GM10248 (cell line): ENCODE results near the gene NR3C2.

Source experiments
- CTCF ChIA-PET: fragments of 300-600 bp; sonication (Branson Sonifier 250); formaldehyde crosslinking; extraction: SDS; loops from one replicate; lab custom pipeline; 2021; ENCODE audit warnings: antibody characterized with exemption; lab: Yijun Ruan, JAX
- POLR2A ChIA-PET: fragments of 350-650 bp; sonication (Branson Sonifier 250); formaldehyde crosslinking; extraction: SDS; loops from one replicate; lab custom pipeline; 2020; ENCODE audit warnings: antibody characterized with exemption; lab: Yijun Ruan, JAX
- DNase-seq: peaks from one replicate; pipeline ENCODE4 v3.0.0; 2012; ENCODE audit errors: extremely low spot score
- CTCF ChIP-seq: IDR thresholded peaks from 2 replicates; pipeline ENCODE4 v1.5.1; 2012; ENCODE audit warnings: mild to moderate bottlenecking, low read depth; ENCODE audit errors: extremely low read depth, missing control alignments, control extremely low read depth

NR3C2 gene

DNA sequence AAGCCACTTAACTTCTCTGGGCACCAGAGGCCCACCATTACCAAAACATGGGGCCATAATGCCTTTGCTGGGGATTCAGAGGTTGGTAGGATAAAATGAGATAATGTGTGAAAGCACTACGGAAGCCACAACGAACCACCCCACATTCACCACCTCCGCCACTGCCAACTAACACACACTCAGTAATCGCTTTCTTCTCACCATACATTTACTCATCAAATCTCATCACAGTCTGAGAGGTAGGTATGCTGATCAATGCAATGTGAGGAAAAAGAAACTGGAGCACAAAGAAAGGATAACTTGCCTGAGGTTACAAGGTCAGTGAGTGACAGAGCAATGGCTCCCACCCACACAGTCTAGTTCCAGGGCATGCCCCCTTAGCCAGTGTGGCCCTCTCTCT, 257.3 kb downstream of the NR3C2 start:
- POLR2A ChIA-PET: no interaction called here
- DNase-seq: no peak
- CTCF ChIA-PET: interaction anchor here (1.2 kb wide), 1 partner anchor 9 kb away, joined by 3 read pairs; no protein-coding TSS in a partner anchor
- no peak for TF ChIP-seq CTCF

GRCh38 chr4:148182230-148182911, 259.8 kb downstream of the NR3C2 start:
- ChIA-PET CTCF (interaction anchor here (1.0 kb wide), 2 partner anchors 17 to 45 kb away, joined by 3 read pairs; no protein-coding TSS in a partner anchor), POLR2A (no interaction called here)
- no peak for DNase-seq
- TF ChIP-seq CTCF: no peak

GRCh38 chr4:148173397-148174017, 268.7 kb downstream of the NR3C2 start:
- TF ChIP-seq CTCF: no peak
- no peak for DNase-seq
- ChIA-PET CTCF (interaction anchor here (1.0 kb wide), 1 partner anchor 11 kb away, joined by 3 read pairs; no protein-coding TSS in a partner anchor), POLR2A (no interaction called here)

GRCh38 chr4:148171596-148171995, 270.6 kb downstream of the NR3C2 start:
- POLR2A ChIA-PET: no interaction called here
- TF ChIP-seq CTCF: no peak
- CTCF ChIA-PET: no interaction called here
- no peak for DNase-seq

DNA sequence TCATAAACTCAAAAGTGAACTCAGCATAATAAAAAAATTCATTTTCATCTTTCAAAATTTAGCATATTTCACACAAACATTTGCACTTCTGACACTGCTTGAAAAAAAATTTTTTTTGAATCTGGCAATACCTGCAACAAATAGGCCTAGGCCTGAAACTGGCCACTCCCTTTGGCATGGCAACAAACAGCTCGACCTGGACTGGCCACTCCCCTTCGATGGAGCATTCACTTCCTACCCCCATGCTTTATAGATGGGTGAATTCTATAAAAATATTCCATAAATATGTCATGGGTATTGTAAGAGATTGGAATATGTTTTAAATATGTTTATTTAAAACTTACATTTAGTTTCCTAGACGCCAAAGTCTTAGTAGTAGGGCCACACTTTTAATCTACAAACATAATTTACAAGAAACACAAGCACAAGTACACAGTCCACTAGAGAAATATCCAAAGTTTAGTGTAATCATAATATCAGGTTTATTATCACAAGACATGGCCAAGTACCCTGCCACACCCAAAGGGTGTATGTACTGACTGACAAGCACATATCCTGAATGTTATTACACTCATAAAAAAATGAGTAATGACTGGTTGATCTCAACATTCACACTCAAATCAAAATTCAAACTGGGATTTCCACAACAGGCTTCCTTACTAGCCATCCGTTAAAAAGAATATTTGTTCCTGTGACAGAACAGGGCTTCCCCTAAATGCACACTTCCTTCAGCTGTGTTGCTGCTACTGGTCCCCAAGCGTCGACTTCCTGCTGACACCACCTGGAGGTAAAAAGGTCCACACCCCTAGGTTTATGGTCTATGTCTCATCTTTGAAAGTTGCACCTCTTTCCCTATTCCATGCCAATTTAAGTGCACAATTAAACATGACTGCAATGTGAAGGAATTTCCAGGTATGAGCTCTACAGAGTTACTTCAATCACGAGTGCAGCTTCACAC, 271.5 kb downstream of the NR3C2 start:
- no peak for DNase-seq
- CTCF ChIA-PET: no interaction called here
- POLR2A ChIA-PET: no interaction called here
- no peak for TF ChIP-seq CTCF

DNA sequence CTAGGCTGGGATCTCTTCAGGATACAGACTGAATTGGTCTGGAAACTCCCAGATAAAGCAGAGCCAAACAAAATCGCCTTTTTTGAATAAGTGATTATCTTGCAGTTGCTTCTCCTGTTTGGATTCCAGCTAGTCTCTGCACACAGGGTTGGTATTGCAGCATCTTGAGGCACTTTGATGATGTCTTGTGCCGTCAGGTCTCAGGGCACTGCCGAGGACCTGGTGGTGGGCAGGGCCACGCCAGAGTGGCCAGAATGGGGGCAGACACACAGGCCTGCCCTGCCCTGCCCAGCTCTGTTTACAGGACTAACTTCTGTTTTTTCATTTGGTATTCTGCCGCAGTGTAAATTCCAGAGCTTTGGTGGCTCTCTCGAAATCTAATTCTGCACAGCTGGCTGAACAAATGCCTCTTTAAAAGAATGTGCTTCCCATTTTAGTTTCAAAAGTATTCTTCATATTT, 276.1 kb downstream of the NR3C2 start:
- POLR2A ChIA-PET: no interaction called here
- CTCF ChIA-PET: interaction anchor here (1.2 kb wide), 1 partner anchor 16 kb away, joined by 3 read pairs; no protein-coding TSS in a partner anchor
- TF ChIP-seq CTCF: no peak
- no peak for DNase-seq
